ENCODE results near the gene HMGB3. TPM values are rescaled to one million over a fixed set of nuclear protein-coding genes. Genes with fewer than 3 reads are reported as not detected.
"Not testable (repeated sequence)": the region's sequence is repeated elsewhere in the genome, so short reads cannot be mapped to it uniquely, and the experiment has no call there.

HMGB3 gene
- total and polyA plus RNA-seq, 7 donors: 2.5 to 46.4 (median 3.9) TPM

DNA sequence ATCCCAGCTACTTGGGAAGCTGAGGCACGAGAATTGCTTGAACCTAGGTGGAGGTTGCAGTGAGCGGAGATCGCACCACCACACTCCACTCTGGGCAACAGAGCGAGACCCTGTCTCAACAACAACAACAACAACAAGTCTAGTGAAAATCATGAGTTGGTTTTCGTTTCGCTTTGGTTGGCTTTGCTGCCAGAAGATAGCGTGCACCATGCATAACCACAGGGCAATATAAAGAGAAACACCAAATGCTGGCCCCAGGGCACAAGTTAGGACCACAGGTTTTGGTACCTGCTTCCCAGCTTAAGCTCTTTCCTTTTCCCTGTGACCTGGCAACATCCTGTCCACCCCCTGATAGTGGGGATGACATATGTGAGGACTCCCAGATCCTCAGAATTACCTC is 21.5 kb upstream of the HMGB3 start:
- Histone ChIP-seq H3K36me3 (no peaks in the 10 kb centered on the region), H3K4me1 (no peaks in the 10 kb centered on the region), H3K27ac (no peak overlapping the region), H3K4me3 (no peak overlapping the region), H3K27me3 (no peaks in the 10 kb centered on the region), H3K9me3 (no peaks in the 10 kb centered on the region)
- TF ChIP-seq POLR2A (IDR thresholded peaks at IDR 0.05) (no peak), EP300 (IDR thresholded peaks at IDR 0.05) (no peak), POLR2AphosphoS5 (IDR thresholded peaks at IDR 0.05) (no peak)
- TF ChIP-seq, protein P1, sequence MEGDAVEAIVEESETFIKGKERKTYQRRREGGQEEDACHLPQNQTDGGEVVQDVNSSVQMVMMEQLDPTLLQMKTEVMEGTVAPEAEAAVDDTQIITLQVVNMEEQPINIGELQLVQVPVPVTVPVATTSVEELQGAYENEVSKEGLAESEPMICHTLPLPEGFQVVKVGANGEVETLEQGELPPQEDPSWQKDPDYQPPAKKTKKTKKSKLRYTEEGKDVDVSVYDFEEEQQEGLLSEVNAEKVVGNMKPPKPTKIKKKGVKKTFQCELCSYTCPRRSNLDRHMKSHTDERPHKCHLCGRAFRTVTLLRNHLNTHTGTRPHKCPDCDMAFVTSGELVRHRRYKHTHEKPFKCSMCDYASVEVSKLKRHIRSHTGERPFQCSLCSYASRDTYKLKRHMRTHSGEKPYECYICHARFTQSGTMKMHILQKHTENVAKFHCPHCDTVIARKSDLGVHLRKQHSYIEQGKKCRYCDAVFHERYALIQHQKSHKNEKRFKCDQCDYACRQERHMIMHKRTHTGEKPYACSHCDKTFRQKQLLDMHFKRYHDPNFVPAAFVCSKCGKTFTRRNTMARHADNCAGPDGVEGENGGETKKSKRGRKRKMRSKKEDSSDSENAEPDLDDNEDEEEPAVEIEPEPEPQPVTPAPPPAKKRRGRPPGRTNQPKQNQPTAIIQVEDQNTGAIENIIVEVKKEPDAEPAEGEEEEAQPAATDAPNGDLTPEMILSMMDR (IDR thresholded peaks at IDR 0.05): no peak
- intact Hi-C loops (cut with DNase I): no loop called here
- 93 to 94% methylated on average over 7 of the region's 7 CpGs for WGBS, 2 donors
- no peak for DNase-seq

DNA sequence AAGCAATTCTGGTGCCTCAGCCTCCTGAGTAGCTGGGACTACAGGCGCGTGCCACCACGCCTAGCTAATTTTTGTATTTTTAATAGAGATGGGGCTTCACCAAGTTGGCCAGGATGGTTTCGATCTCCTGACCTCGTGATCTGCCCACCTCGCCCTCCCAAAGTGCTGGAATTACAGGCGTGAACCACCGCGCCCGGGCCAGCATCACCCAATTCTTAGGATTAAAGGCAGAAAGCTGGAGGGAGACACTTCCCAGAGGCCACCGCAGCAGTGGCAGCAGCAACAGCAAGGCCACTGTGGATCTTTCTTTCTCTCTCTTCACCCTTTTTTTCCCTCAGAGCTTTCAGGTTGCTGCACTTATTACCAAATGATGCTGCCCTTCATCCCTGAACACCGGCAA is 18.7 kb upstream of the HMGB3 start:
- H3K27me3 ChIP-seq; intact Hi-C loops (cut with DNase I); H3K4me3 ChIP-seq; H3K4me1 ChIP-seq; H3K9me3 ChIP-seq; DNase-seq; H3K36me3 ChIP-seq; H3K27ac ChIP-seq: not testable (repeated sequence)
- whole genome bisulfite sequencing, 2 donors: 89 to 95% methylated on average over 12 of the region's 12 CpGs

DNA sequence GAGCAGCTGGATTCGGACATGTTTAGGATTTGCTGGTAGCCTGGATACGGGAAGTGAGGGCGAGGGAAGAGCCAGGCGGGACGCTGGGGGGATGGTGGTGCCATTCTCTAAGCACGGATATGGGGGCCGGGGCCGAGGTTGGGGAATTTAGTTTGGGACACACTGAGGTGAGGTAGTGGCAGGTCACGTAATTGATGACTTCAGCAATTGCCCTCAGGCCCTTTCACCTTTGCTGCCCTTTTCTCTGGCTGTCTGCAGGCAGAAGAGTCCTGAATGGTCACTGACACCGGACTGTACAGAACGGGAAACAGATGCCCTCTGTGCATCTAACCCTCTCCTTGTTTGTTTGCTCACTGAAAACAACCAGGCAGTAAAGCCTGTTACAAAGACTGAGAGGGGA is 16.9 kb upstream of the HMGB3 start:
- Histone ChIP-seq H3K4me1 (no peaks in the 10 kb centered on the region), H3K36me3 (no peaks in the 10 kb centered on the region), H3K9me3 (no peaks in the 10 kb centered on the region), H3K27ac (no peak overlapping the region), H3K27me3 (no peaks in the 10 kb centered on the region), H3K4me3 (no peak overlapping the region)
- intact Hi-C loops (cut with DNase I): no loop called here
- TF ChIP-seq POLR2AphosphoS5 (IDR thresholded peaks at IDR 0.05): no peak
- no peak for TF ChIP-seq EP300 (IDR thresholded peaks at IDR 0.05)
- TF ChIP-seq POLR2A (IDR thresholded peaks at IDR 0.05): no peak
- TF ChIP-seq, protein P1 (IDR thresholded peaks at IDR 0.05): no peak
- DNase-seq: no peak
- WGBS, 2 donors: 48 to 51% methylated on average over 11 of the region's 11 CpGs

DNA sequence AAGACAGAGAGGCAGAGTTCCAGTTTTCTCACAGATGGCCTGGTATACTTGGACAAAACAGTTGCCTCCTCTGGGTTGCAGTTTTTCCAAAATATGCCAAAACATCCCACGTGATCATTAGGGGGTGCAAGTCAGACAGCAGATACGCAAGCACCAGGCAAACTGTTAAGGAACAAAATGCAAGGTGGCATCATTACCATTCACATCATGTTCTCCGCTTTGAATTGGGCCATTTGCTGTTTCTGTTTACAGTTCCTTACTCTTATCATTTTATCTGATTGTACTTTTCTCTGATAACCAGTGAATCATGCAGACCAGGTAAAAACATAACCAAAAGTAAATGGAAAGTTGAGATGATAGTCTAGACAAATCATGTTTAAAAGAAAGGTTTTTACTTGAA is 16.4 kb upstream of the HMGB3 start:
- Histone ChIP-seq H3K9me3 (no peaks in the 10 kb centered on the region), H3K4me3 (no peak overlapping the region), H3K27ac (no peak overlapping the region), H3K4me1 (no peaks in the 10 kb centered on the region), H3K27me3 (no peaks in the 10 kb centered on the region), H3K36me3 (no peaks in the 10 kb centered on the region)
- no peak for DNase-seq
- 13 to 64% methylated on average over 3 of the region's 3 CpGs for WGBS, 2 donors
- intact Hi-C loops (cut with DNase I): no loop called here
- TF ChIP-seq EP300 (IDR thresholded peaks at IDR 0.05) (no peak), POLR2A (IDR thresholded peaks at IDR 0.05) (no peak), POLR2AphosphoS5 (IDR thresholded peaks at IDR 0.05) (no peak)
- TF ChIP-seq, protein P1 (IDR thresholded peaks at IDR 0.05): no peak

DNA sequence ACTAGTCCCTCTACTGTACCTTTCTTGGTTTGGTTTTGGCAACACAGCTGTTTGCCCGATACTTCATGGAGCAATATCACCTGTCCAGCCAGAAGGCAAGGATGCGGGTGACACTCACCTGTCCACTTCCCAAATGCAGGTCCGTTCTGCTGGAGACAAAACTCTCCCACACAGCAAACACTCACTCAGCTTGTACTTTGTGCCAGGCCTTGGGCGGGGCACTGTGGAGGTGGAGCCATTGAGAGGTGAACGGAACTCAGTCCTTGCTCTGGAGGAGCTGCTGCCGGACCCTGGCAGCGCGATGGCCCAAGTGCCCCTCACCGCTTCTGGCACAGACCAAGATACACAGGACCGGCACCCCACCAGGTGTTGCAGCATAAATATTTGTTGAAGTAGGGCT is 15.3 kb upstream of the HMGB3 start:
- Histone ChIP-seq H3K4me1 (no peaks in the 10 kb centered on the region), H3K36me3 (no peaks in the 10 kb centered on the region), H3K27ac (no peak overlapping the region), H3K9me3 (no peaks in the 10 kb centered on the region), H3K4me3 (no peak overlapping the region), H3K27me3 (no peaks in the 10 kb centered on the region)
- WGBS, 2 donors: 21 to 75% methylated on average over 10 of the region's 10 CpGs
- intact Hi-C loops (cut with DNase I): no loop called here
- no peak for DNase-seq
- TF ChIP-seq EP300 (IDR thresholded peaks at IDR 0.05): no peak
- no peak for TF ChIP-seq POLR2AphosphoS5 (IDR thresholded peaks at IDR 0.05)
- TF ChIP-seq, protein P1 (IDR thresholded peaks at IDR 0.05): no peak
- TF ChIP-seq POLR2A (IDR thresholded peaks at IDR 0.05): no peak
